Omental fat pad (tissue), 4 donors: ENCODE data around the gene SYNJ1. TPM values are rescaled to one million over a fixed set of nuclear protein-coding genes. Genes with fewer than 3 reads are reported as not detected.
"Not testable (repeated sequence)": the region's sequence is repeated elsewhere in the genome, so short reads cannot be mapped to it uniquely, and the experiment has no call there.

Experiments
- ATAC-seq: fragments of 150-250 bp; one replicate; pipeline ENCODE4 v1.9.1; 2016; ENCODE audit warnings: mild to moderate bottlenecking, moderate library complexity; ENCODE audit not compliant: low FRiP score
- DNase-seq: peaks from one replicate; pipeline ENCODE4 v3.0.0-alpha.2; 2019; ENCODE audit warnings: low spot score
- CTCF ChIP-seq, 3 donors: fragments of 450-650 bp; IDR thresholded peaks; one replicate each; pipeline ENCODE4 v1.5.1; 2016 to 2017; ENCODE audit warnings: antibody characterized with exemption in 3 of 3, mild to moderate bottlenecking in 3 of 3, moderate library complexity in 2 of 3
- total RNA-seq, 4 donors: library from RNA; depleted of rRNA; stranded (reverse); fragments of >200 nt; gene quantifications; one replicate each; pipeline ENCODE4 v1.1.0, GENCODE V29; 2016

Gene SYNJ1
- total RNA-seq, 4 donors from 2014 or later, result 7.5 to 22.1 (median 9.9) TPM

GRCh38 chr21:32749662-32750061 is 21.8 kb upstream of the SYNJ1 start:
- ATAC-seq (no peak), DNase-seq (no peak)
- no peak for TF ChIP-seq CTCF (IDR thresholded peaks at IDR 0.05)

- DNase-seq (no peak), ATAC-seq (no peak)
- no peak for TF ChIP-seq CTCF (IDR thresholded peaks at IDR 0.05)
Observed at GRCh38 chr21:32748529-32748928, 20.7 kb upstream of the SYNJ1 start.

- TF ChIP-seq CTCF (IDR thresholded peaks at IDR 0.05), result no peak
- ATAC-seq, result no peak
Observed at GRCh38 chr21:32747396-32747795, 19.6 kb upstream of the SYNJ1 start.

GRCh38 chr21:32746711-32747110 is 18.9 kb upstream of the SYNJ1 start:
- DNase-seq, result not testable (repeated sequence)

More at GRCh38 chr21:32747396-32747795, 19.6 kb upstream of the SYNJ1 start:
- no peak for DNase-seq

GRCh38 chr21:32742396-32742795 is 14.6 kb upstream of the SYNJ1 start:
- no peak for ATAC-seq
- no peak for DNase-seq
- no peak for TF ChIP-seq CTCF (IDR thresholded peaks at IDR 0.05)

More at GRCh38 chr21:32746711-32747110, 18.9 kb upstream of the SYNJ1 start:
- not testable (repeated sequence) for ATAC-seq

- no peak for TF ChIP-seq CTCF (IDR thresholded peaks at IDR 0.05)
- DNase-seq, result no peak
Observed at GRCh38 chr21:32741336-32741735, 13.5 kb upstream of the SYNJ1 start.

GRCh38 chr21:32739946-32740345 is 12.1 kb upstream of the SYNJ1 start:
- no peak for ATAC-seq
- no peak for TF ChIP-seq CTCF (IDR thresholded peaks at IDR 0.05)
- DNase-seq, result no peak

More at GRCh38 chr21:32741336-32741735, 13.5 kb upstream of the SYNJ1 start:
- ATAC-seq, result no peak

- not testable (repeated sequence) for DNase-seq, ATAC-seq
Observed at GRCh38 chr21:32736083-32736482, 8.3 kb upstream of the SYNJ1 start.
